GM19324 (cell line): ENCODE data around the gene PDE6A.
"Not testable (repeated sequence)": the region's sequence is repeated elsewhere in the genome, so short reads cannot be mapped to it uniquely, and the experiment has no call there.

Experiments used
- ATAC-seq: cut with Tn5 transposase; IDR thresholded peaks from one replicate; pipeline ENCODE4 v1.9.1; 2021; ENCODE audit warnings: mild to moderate bottlenecking, moderate library complexity; ENCODE audit not compliant: unreplicated experiment, low FRiP score

PDE6A gene

GRCh38 chr5:149953436-149954121, 9.0 kb upstream of the PDE6A start:
- ATAC-seq, result no peak

DNA sequence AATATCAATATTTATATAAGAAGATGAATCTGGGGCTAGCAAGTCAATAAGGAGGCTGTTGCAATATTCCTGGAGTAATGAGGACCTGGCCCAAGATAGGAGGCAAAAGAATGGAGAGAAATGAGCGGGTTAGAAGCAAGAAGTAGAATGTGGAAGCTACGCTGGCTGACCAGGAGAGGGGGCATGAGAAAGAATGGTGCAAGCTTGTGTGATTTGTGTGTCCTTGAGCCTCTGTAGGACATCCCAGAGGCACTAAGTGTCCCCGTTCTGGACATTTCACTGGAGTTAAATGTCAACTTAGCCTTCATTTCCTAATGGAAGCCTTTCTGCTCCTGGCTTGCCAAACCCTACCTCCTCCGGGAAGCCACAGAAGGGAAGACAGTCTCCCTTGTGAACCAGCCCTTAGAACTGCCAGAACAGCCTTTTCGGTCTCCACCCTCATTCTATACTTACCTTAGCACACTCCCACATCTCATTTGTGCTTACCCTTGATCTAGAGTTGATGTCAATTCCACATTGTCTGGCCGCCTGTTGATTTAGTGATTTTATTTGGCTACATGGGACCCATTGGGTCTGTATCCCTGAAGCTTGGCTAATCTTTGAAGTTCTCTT, 6.7 kb upstream of the PDE6A start:
- ATAC-seq, result no peak

DNA sequence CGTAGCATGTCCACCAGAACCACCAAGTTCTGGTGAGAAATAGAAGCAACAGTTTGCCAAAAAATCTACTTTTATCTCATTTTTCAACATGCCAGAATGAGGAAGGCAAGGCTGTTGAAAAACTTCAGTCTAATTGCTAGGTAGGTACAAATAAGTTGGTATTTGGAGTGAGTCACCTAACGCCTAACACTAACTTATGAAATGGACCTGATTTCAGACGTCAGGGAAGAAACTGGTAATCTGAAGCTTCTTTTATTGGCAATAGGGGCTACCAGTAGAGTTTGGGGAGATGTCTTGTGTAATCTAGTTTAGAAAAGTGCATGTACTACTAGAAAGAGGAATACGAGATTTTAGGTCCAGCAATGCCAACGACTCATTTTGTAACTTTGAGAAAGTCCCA, 4.4 kb upstream of the PDE6A start:
- no peak for ATAC-seq

- ATAC-seq, result no peak
Measured at GRCh38 chr5:149946118-149946517, 1.5 kb upstream of the PDE6A start.

DNA sequence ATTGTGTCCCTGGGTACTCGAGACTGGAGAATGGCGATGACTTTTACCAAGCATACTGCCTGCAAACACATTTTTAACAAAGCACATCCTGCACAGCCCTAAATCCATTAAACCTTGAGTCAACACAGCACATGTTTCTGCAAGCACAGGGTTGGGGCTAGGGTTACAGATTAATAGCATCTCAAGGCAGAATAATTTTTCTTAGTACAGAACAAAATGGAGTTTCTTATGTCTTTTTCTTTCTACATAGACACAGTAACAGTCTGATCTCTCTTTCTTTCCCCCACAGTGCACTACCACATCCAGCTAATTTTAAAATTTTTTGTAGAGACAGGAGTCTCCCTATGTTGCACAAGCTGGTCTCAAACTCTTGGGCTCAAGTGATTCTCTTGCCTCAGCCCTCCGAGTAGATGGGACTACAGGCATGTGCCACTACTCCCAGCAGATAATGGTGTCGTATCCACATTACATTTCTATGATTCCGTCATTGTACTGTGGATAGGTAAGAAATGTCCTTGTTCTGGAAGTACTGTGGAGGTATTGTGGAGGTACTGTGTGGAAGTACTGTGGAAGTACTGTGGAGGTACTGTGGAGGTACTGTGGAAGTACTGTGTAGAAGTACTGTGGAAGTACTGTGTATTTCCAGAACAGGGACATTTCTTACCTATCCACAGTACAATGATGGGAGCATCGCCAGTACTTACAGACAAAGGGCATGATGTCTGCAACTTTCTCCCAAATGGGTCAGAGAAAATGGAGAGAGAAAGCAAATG, 1.2 kb downstream of the PDE6A start:
- ATAC-seq, result not testable (repeated sequence)

GRCh38 chr5:149942741-149943169, 1.8 kb downstream of the PDE6A start:
- ATAC-seq, result not testable (repeated sequence)

- no peak for ATAC-seq
Measured at GRCh38 chr5:149942199-149942598, 2.4 kb downstream of the PDE6A start.

DNA sequence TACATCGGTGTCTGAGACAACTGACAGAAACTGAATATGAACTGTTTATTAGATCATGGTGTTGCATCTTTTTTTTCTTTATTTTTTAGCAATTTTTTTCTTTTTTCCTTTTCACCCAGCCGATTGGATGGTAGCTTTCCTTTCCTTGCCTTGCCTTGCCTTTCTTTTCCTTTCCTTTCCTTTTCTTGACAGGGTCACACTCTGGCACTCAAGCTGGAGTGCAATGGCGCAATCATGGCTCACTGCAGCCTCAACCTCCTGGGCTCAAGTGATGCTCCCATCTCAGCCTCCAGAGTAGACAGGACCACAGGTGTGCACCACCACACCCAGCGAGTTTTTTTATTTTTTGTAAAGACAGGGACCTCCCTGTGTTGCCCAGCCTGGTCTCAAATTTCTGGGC, 2.8 kb downstream of the PDE6A start:
- ATAC-seq, result no peak

DNA sequence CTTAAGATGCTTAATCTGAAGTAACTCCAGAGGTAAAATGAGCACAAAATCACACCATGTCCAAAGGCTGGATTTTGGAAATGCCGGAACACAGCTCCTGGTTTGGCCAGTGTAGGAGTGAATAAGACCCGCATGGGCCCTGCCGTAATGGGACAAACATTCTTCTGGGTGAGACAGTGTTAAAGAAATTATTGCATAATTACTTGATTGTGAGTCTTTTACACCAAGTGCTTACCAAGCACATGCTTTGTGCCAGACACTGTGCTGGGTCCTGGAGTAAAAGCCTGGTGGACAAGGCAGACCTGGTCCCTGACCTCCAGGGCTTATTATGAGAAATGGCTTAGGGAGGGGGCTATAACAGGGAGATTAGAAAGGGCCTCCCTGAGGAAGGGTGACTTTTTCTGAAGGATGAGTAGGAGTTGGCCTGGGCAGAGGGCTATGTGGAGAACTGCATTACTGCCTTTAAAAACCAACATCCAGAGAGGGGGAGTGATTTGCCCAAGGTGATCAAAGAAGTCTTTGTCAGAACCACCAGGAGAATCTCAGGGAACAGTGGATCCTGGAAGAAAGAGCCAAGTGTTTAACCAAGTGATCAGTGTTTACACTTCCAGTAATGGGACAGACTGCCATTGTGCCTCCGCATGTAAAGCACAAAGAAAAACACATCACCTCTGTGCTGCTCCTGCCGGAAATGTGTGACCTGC, 3.5 kb downstream of the PDE6A start:
- no peak for ATAC-seq

DNA sequence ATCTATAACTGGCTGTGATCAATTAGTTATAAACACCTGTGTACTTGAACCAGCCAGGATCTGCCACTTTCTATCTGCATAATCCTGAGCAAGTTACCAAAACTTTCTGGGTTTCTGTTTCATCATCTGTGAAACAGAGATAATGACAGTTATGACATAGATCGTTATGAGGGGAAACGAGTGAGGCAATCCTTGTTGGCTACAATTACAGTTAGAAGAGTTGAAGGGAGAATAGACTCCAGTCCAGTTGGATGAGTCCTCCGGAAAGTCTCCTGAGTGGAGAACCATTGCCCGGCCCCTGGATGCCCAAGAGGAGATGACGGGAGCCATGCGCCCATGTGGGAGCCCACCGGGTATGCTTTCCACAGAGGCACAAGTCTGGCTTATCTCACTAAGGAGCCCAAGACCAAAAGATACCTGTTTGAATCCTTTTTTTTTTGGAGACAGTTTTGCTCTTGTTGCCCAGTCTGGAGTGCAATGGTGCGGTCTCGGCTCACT, 4.5 kb downstream of the PDE6A start:
- ATAC-seq, result peak; percentile 57

GRCh38 chr5:149939546-149939945, 5.0 kb downstream of the PDE6A start:
- no peak for ATAC-seq

GRCh38 chr5:149938791-149939358, 5.7 kb downstream of the PDE6A start:
- no peak for ATAC-seq

DNA sequence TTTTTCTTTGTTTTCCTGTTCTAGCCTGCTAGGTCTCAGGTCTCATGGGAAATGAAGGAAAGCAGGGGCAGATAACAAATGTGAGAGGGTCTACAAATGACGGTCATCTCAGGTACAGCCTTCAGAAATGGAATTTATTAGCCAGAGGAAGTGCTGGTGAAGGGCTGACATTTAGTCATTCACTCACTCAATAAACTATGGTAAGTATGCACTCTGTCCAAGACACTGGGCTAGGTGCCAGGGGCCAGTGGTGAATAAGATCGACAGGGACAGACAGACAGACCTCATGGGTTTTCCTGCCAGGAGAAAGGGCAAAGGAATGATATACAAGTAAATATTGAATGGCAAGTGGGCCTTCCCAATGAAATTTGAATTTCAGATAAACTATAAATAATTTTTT, 6.3 kb downstream of the PDE6A start:
- no peak for ATAC-seq

GRCh38 chr5:149937610-149938009, 7.0 kb downstream of the PDE6A start:
- ATAC-seq, result no peak

DNA sequence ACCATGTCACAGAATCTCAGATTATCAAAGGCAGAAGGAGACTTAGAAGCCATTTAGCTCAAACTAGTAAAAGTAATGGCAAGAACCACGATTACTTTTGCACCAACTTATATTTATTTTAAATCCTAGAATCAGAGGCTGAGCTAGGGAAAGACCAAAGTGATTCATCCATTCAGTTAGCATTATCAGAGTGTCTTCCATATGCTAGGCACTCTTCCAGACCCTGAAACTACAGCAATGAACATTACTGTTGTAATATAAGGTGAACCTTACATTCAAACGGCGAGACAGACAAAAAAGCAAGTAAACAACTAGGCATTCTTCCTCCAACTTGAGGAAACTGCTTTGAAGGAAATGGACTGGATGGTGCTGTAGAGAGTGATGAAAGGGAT, 7.9 kb downstream of the PDE6A start:
- no peak for ATAC-seq

GRCh38 chr5:149936044-149936699, 8.4 kb downstream of the PDE6A start:
- no peak for ATAC-seq

DNA sequence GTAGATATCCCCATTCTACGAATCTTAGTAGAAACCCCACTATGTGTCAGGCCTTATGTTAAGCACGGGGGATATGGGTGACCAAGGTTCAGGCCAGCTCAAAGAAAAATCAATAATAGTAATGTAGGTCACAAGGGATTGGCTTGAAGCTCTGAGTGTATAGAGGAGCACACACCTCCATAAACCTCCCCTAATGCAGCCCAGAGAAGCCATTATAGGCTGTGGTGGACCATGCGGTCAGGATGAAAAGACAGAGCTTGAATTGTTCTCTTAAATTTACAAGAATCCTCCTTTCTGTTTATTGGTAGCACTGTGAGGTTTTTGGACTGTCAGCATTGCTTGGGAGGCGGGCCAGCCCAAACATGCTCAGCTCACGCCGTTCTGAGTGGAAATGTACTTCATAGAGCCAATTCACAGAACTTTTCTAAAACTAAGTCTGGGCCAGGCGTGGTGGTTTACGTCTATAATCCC, 9.1 kb downstream of the PDE6A start:
- no peak for ATAC-seq

DNA sequence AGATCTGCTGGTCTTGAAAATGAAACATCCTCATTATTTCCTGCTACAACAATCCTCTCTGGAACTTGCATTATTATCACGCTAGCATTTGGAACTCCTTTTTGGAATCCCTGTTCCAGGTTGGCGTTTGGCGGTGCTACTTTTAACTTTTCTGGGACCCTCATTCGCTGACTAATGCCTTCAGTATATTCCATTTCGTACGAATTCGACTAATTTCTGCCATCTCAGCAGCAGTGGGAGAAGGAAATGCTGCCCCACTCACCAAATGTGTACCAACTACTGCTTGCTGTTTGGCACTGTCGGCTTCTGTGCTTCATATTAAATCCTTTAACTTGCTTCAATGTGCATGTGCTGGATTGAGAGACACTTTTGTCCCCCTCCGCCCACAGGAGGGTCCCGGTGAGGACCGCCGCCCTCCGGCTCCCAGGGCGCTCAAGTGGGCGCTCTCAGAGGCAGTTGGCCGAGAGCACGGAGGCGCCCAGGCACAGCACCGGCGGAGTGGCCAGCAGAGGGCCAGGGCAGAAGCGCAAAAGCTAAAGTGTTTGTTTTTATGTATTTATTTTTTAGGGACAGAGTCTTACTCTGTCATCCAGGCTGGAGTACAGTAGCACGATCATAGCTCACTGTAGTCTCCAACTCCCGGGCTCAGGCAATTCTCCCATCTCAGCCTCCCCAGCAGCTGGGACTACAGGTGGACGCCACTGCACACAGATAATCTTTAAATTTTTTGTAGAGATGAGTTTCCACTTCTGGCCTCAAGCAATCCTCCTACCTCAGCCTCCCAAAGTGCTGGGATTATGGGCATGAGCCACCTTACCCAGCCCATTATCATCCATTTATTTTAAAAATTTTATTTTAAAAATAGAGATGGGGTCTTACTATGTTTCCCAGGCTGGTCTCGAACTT, 11.9 kb downstream of the PDE6A start:
- ATAC-seq, result no peak

DNA sequence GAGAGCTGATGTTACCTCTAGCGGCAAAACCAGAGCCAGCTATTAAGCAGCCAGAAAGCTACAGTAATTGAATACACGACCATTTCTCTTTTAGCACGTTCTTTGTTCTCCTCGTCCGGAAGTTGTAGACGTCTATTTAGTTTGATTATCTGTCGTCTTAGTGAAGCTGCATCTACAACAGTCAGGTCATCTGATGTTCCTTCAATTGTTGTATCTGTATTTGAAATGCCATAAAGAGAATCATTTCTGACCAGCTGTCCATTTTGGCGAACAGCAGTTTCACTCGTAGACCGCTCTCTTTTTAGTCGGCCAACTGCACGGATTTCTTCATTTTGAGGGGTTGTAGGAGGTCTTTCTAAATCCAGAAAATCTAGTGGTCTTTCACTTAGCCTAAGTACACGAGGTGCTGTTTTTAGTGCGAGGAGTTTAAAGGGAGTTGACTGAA, 12.6 kb downstream of the PDE6A start:
- ATAC-seq, result no peak
